GM18520 (cell line): ENCODE measurements around the gene KLF15.

Source experiments
- ATAC-seq: cut with Tn5 transposase; IDR thresholded peaks from one replicate; pipeline ENCODE4 v1.9.1; 2021; ENCODE audit not compliant: unreplicated experiment

The KLF15 gene

GRCh38 chr3:126307591-126308393, 49.4 kb downstream of the KLF15 start:
- no peak for ATAC-seq

DNA sequence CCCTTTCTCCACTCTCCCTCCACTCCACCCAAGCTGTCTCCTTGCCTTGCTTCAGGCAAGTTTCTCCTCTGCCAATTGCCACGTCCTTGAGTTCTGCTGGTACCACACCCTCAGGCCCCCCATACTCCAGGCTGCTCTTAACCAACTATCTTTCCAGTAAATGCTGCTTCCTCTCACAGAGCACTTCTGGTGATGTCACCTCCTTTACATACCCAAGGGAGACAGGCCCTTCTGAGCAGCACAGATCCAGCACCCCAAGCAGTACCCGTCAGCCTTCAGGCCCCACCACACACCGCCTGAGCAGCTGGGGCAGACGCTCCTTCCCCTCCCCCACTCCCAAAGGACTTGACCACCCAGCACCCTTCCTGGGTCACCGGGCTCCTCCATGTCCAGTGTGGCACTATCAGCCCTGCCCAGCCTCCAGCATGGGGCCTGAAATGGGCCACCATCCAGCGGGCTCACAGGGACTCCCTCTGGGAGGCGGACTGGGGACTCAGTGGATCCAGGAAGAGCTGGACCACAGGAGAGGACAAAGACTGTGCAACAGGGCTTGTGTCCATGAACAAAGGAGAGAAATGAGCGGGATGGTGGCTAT, 50.2 kb downstream of the KLF15 start:
- no peak for ATAC-seq

DNA sequence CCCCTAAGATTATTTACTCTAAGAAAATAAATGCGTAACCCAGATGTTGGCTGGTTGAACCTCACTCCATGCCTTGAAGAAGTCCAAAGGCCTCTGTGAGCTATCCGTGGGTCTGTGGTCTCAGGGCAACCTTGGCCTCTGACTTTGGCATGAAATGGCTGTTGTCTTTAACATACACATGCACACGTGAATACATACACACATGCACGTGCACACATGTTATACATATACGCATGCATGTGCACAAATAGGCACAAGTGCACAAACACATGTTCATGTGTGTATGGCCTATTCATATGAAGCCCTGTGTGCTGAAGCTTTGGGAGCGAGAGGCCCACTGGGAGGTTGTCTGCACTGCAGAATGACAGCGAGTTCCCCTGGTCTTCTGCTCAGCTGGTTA, 50.8 kb downstream of the KLF15 start:
- ATAC-seq: no peak

DNA sequence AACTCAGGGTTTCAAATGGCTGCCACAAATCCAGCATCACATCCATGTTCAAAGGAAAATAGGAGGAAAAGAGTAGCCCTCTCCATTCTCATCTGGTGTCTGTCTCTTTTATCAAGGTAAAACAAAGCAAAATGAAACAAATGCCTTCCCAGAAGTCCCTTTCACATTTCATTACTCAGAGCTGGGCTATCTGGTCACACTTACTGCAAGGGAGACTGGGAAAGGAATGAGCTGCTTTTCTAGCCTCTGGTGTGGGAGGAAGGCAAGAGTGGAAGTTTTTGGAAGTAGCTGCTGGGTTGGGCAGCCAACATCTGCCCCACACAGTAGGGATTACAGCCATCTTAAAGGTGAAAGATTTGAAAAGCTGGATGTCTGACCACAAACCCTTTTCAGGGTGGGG, 51.8 kb downstream of the KLF15 start:
- no peak for ATAC-seq

DNA sequence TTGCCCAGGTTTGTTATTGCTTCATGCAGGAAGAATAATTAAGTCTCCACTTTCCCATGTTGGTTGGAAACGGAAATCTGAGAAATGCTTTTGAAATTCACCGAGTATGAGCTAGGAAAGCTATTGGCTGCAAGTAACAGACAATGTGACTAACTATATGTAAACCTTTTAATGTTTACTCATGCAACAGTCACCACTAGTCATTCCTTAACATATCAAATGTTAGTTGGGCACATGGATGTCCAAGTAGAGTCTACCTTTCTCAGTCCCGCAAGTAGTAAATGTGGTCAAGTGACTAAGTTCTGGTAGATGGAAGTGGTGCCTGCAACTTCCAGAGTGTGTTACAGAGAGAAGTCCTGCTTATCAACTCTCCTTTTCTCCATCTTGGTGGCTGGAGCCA, 52.5 kb downstream of the KLF15 start:
- ATAC-seq: no peak

DNA sequence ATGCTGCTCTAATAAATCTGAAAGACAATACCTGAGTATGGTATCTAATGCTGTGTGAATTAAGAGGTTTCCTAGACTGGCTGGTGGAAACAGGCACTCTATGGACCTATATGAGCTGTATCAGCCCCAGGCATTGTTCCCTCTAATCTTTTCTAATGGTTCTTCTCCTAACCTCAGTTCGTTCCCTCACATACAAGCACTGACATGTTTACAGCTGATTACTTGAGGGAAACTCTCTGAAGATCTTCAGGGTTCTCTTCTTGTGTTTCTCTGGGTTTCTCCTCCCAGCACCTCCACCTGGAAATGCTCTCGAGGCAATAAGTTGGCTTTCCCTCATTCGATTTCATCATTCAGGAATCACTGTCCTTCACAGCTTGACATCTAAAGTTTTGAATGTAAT, 52.9 kb downstream of the KLF15 start:
- ATAC-seq: no peak

DNA sequence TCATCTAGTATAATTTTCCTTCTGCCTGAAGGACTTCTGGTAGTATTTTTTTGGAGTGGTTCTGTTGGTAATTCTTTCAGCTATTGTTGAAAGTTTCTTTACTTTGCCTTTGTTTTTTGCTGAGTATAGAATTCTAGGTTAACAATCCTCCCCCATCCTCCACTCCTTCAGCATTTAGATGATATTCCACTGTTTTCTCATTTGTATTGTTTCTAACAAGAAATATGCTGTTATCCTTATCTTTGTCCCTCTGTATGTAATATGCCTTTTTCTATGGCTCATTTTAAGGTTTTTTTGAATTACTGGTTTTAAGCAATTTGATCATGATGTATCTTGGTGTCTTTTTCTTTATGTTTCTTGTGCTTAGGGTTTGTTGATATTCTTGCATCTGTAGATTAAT, 53.9 kb downstream of the KLF15 start:
- ATAC-seq: no peak

DNA sequence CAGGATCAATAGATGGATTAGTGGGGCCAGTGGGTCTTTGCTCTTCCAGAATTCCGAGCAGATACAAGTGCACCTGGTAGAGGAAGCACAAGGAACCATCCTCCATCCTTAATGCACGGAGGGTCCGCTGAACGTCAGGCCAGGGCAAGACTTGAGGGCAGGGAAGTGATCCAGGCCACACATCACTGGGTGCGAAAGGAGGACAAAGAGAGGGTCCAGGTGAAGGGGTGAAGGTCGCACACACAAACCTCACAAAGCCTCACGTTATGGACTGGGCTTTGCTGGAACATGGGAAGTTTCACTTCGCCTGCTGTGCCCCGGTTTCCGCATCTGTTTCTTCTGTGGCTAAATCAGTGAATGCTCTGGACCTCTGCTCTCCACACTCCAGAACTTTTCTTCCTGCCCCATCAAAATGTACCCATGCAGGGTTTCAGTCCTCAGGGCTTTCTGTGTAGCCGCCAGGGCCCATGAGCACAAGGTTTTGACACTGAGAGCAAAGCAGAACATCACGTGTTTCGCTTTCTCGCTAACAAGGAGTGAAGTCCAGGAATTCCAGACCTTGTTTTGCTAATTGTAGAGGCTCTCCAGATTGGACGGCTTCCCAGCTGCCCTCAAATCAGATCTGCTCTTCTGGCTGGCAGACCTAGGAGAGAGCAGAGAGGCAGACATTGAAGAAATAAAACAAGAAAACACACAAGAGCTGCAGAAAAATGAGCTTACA, 56.3 kb downstream of the KLF15 start:
- no peak for ATAC-seq

GRCh38 chr3:126300001-126300760, 57.0 kb downstream of the KLF15 start:
- no peak for ATAC-seq

GRCh38 chr3:126295407-126295939, 61.7 kb downstream of the KLF15 start:
- no peak for ATAC-seq

DNA sequence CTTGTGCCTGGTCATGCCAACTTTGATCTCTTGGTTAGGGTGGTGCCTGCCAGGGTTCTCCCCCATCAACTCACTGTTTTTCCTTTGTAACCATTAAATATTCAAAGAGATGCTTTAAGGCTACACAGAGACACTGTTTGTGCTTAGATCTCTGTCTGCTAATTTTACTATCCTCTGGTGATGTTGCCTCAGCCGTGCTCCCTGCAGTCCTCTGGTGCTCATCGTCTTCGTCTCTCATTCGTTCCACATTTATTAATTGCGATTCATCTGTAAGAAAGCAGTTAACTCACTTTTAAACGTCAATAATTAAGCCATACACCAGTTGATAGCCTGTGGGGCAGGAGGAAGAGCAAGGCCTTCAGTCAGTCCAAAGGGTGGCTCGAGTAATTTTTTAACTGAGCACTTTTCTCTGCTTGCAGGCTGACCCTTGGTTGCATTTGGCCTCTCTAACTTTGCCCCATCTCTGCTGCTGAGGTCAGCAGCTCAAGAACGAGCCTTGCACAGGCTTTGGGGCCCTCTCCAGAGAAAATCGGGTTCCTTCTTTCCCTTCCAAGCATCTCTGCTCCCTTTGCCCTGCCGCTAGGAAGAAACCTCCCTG, 62.9 kb downstream of the KLF15 start:
- no peak for ATAC-seq

GRCh38 chr3:126293370-126294082, 63.7 kb downstream of the KLF15 start:
- ATAC-seq: no peak
